ENCODE data around the gene RPS28. TPM values are rescaled to one million over a fixed set of nuclear protein-coding genes. Genes with fewer than 3 reads are reported as not detected.
"Not testable (repeated sequence)": the region's sequence is repeated elsewhere in the genome, so short reads cannot be mapped to it uniquely, and the experiment has no call there.

RPS28 gene
- total RNA-seq, 1 experiment from 2014 or later: 651 TPM

DNA sequence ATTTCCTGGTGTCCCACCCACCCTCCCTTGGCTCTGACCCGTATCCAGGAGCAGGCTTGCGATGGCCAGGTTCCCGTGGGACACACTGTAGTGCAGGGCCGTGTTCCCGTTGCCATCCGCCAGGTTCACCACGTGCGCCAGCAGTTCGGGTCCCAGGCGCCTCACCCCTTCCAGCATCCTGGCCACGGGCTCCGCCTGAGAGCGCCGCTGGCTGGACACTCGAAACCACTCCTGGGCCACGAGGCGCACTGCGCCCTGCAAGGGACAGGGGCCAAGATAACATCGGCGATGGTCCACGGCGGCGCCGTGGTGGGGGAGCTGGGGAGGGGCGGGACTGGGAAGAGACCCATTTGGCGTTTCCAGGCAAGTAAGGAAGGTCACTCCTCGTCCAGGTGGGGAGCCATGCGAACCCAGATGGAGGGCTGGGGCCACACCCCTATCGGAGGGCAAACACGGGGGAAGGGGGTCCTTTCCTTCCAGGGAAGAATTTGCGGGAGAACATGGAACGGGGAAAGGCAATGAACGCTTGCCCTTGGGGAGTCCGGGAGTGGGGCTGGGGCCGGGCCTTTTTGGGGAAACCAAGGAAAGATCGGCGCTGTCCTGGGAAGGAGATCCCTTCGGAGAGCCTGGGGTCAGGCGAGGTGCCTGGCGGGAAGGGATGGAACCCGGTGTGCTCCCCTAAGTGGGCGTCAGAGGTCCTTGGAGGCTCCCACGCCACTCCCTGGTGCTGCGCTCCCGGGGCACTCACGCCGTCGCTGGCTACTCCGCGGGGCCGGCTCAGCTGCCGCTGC is 11.9 kb downstream of the RPS28 start:
- no peak for DNase-seq
- Histone ChIP-seq H3K36me3 (no peaks in the 10 kb centered on the region), H3K27ac (no peak overlapping the region), H3K4me1 (0 out of 2 replicates have a peak, but pooled peaks cover 4% of the 10 kb centered on the region), H3K9me3 (replicated peaks) (no peaks in the 10 kb centered on the region), H3K4me3 (no peak overlapping the region), H3K27me3 (no peaks in the 10 kb centered on the region)

GRCh38 chr19:8333767-8334457 is 12.6 kb downstream of the RPS28 start:
- H3K4me3 ChIP-seq: no peak overlapping the region
- 0 out of 2 replicates have a peak, but pooled peaks cover 4% of the 10 kb centered on the region for H3K4me1 ChIP-seq
- H3K27ac ChIP-seq: no peak overlapping the region
- H3K9me3 ChIP-seq (replicated peaks): no peaks in the 10 kb centered on the region
- H3K27me3 ChIP-seq: no peaks in the 10 kb centered on the region
- no peak for DNase-seq
- H3K36me3 ChIP-seq: no peaks in the 10 kb centered on the region

DNA sequence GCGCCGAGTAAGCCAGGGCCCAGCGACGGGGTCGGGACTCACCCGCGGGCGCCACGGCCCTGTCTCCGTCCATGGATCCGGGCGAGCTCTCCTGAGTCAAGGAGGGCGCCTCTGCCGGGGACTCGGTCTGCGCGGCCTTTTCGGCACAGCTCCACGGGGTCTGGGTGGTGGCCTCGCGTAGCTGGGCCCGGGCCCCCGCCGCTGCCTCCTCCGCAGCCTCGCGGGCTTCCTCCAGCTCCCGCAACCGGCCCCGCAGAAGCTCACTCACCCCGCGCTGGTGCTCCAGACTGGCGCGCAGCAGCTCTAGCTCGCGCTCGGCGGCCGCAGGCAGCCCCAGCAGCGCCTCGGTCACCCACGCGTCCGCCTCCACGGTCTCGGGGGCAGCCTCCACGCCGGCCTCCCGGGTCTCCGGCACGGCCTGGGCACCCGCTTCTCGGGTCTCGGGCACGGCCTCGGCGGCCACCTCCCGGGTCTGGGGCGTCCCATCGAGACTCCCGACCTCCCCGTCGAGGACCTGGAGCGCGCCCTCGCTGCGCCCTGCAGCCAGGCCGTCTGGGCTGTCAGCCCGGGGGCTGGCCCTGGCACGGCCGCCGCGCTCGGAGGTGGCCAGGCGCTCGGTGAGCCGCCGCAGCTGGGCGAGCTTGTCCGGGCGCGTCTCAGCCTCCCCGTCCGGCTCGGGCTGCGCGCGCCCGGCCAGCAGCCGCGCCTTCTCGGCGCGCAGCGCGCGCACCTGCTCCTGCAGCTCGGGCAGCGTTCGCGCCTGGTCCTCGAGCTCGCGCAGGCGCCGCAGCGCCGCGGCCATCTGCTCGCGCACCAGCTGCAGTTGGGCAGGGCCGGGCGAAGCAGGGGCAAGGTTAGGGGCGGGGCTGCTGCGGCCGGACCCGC is 13.4 kb downstream of the RPS28 start:
- H3K9me3 ChIP-seq (replicated peaks): no peaks in the 10 kb centered on the region
- no peaks in the 10 kb centered on the region for H3K36me3 ChIP-seq
- H3K4me1 ChIP-seq: 0 out of 2 replicates have a peak, but pooled peaks cover 4% of the 10 kb centered on the region
- H3K4me3 ChIP-seq: peak overlapping the region; percentile 22; the same call in 1 of the 2 replicates
- no peak overlapping the region for H3K27ac ChIP-seq
- DNase-seq: peak; percentile 77 to 78
- no peaks in the 10 kb centered on the region for H3K27me3 ChIP-seq

DNA sequence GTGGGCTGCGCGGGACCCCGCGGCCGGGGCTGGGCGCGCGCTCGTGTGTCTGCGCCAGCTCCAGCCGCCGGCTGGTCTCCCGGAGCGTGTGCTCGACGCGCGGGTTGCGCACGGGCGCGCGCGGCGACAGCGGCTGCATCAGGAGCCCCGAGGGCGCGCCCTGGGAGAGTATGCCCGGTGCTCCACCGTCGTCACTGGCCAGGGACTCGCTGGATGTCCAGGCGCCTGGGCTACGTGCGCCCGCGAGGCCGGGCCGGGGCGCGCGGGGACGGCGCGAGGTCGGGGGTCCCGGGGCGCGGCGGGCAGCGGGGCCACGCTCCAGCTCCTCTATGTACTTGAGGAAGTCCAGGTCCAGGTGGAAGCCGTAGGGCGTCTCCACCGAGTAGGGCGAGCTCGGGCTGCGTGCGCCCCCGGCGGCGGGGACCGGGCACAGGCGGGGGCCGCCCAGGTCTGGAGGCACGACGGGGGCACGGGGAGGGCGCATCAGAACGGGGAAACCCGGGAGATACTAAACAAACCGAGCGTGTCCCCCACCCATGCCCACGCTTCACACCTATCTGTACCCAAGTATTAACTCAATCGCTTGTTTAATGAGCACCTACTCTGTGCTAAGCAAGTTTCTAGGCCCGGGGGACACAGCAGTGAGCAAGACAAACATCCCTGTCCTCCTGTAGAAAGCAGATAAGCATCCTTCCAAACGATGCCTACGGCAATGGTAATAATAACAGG is 14.2 kb downstream of the RPS28 start:
- no peak for DNase-seq
- H3K36me3 ChIP-seq: no peaks in the 10 kb centered on the region
- H3K27me3 ChIP-seq: no peaks in the 10 kb centered on the region
- no peaks in the 10 kb centered on the region for H3K9me3 ChIP-seq (replicated peaks)
- peaks cover 7% of the 10 kb centered on the region; the same call in 1 of the 2 replicates for H3K4me1 ChIP-seq
- H3K4me3 ChIP-seq: no peak overlapping the region; the same call in 1 of the 2 replicates
- no peak overlapping the region for H3K27ac ChIP-seq

DNA sequence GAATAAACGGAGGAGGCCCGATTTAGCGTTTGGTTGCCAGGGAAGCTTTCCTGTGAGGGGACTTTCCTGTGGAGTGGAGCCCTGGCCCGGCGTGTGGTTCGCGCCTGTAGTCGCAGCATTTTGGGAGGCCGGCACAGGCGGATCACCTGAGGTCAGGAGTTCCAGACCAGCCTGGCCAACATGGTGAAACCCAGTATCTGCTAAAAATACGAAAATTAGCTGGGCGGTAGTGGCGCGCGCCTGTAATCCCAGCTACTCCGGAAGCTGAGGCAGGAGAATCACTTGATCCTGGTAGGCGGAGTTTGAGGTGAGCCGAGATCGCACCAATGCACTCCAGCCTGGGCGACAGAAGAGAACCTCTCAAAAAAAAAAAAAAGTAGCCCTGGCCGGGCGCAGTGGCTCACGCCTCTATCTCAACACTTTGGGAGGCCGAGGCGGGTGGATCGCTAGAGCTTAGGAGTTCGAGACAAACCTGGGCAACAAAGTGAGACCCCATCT is 14.8 kb downstream of the RPS28 start:
- Histone ChIP-seq H3K36me3 (no peaks in the 10 kb centered on the region), H3K4me3 (no peak overlapping the region), H3K27me3 (no peaks in the 10 kb centered on the region), H3K9me3 (replicated peaks) (no peaks in the 10 kb centered on the region), H3K27ac (no peak overlapping the region), H3K4me1 (peaks cover 12% of the 10 kb centered on the region; the same call in 1 of the 2 replicates)
- DNase-seq: no peak

GRCh38 chr19:8336660-8337059 is 15.4 kb downstream of the RPS28 start:
- H3K4me3 ChIP-seq: no peak overlapping the region

GRCh38 chr19:8337728-8338127 is 16.4 kb downstream of the RPS28 start:
- Histone ChIP-seq H3K4me3 (no peak overlapping the region), H3K4me1 (peaks cover 13% of the 10 kb centered on the region; the same call in 1 of the 2 replicates), H3K9me3 (replicated peaks) (no peaks in the 10 kb centered on the region), H3K27me3 (no peaks in the 10 kb centered on the region), H3K36me3 (no peaks in the 10 kb centered on the region), H3K27ac (no peak overlapping the region)
- DNase-seq: no peak

More at GRCh38 chr19:8336660-8337059, 15.4 kb downstream of the RPS28 start:
- H3K27me3 ChIP-seq: no peaks in the 10 kb centered on the region
- no peaks in the 10 kb centered on the region for H3K36me3 ChIP-seq
- no peaks in the 10 kb centered on the region for H3K9me3 ChIP-seq (replicated peaks)
- no peak for DNase-seq
- H3K27ac ChIP-seq: no peak overlapping the region
- peaks cover 13% of the 10 kb centered on the region; the same call in 1 of the 2 replicates for H3K4me1 ChIP-seq

DNA sequence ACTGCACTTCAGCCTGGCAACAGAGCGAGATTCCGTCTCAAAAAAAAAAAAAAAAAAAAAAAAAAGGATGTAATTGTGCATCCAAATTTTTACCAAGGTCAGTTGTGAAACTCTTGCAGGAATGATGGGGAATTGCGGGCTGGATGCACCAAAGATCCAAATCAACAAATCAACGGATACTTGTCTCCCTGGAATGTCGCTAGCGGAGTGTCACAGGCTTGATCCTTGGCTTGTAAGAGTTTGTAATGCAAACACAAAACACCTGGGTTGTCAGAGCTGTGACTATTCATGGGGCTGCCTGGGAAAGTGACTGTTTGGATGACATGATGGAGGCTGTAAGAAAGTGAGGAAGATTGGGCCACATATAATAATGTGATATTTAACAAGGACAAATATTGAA is 17.5 kb downstream of the RPS28 start:
- no peaks in the 10 kb centered on the region for H3K9me3 ChIP-seq (replicated peaks)
- no peaks in the 10 kb centered on the region for H3K27me3 ChIP-seq
- no peak overlapping the region for H3K27ac ChIP-seq
- DNase-seq: no peak
- H3K4me3 ChIP-seq: no peak overlapping the region
- H3K36me3 ChIP-seq: no peaks in the 10 kb centered on the region
- peaks cover 13% of the 10 kb centered on the region; the same call in 1 of the 2 replicates for H3K4me1 ChIP-seq

DNA sequence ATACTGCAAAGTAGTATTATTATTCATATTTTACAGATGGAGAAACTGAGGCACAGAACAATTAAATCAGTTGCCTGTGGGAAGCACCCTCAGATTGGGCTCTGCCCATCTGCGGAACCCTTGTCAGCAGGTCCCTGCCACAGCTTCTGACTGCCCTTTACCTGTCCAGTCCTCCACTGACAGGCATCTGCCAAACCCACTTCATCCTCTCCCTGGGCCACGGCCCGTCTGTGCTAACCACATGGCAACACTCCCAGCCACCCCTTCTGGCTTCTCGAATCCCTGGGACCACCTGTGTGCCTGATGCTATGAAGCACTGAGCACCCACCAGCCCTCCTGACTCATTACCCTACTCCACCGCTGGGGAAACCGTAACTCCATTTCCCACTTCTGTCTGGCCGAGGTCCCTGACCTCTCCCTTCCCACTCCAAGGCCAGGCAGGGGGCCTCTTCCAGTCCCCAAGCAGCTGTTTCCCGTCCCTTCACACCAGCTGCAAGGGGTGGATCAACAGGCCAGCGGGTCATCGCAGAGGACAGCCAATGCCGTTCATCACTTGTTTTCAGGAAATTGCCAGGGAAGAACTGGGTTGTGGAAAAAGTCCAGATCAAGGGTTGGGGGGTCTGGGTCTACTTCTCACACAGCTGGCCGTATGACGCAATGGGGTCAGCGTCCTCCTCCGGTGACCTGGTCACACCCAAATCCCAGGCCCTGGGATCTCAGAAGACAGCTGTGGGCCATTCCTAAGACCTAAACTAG is 19.2 kb downstream of the RPS28 start:
- Histone ChIP-seq H3K4me3 (no peak overlapping the region), H3K27me3 (no peaks in the 10 kb centered on the region), H3K36me3 (no peaks in the 10 kb centered on the region), H3K4me1 (peaks cover 13% of the 10 kb centered on the region; the same call in 1 of the 2 replicates), H3K9me3 (replicated peaks) (no peaks in the 10 kb centered on the region), H3K27ac (no peak overlapping the region)
- DNase-seq: peak; percentile 65 to 69

DNA sequence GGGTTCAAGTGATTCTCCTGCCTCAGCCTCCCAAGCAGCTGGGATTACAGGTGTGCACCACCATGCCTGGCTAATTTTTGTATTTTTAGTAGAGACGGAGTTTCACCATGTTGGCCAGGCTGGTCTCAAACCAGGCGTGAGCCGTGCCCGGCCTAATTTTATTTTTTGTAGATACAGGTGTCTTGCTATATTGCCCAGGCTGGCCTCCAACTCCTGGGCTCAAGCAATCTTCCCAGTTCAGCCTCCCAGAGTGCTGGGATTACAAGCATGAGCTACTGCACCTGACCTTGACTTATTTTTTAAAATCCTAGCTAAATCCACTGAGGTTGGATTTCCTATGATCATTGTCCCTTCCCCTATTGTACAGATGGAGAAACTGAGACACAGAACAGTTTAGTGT is 20.2 kb downstream of the RPS28 start:
- not testable (repeated sequence) for H3K9me3 ChIP-seq (replicated peaks); H3K4me3 ChIP-seq; H3K27me3 ChIP-seq; DNase-seq; H3K36me3 ChIP-seq; H3K27ac ChIP-seq
- peaks cover 13% of the 10 kb centered on the region; the same call in 1 of the 2 replicates for H3K4me1 ChIP-seq

- Histone ChIP-seq H3K4me3 (no peak overlapping the region), H3K27ac (no peak overlapping the region), H3K27me3 (no peaks in the 10 kb centered on the region)
Observed at GRCh38 chr19:8342316-8342683, 21.0 kb downstream of the RPS28 start.

GRCh38 chr19:8342684-8343482 is 21.6 kb downstream of the RPS28 start, which contains the start of gene KANK3:
KANK3 (minus strand) TSS chr19:8343262; CDS start chr19:8337828, 5,434 bp downstream.
- Histone ChIP-seq H3K9me3 (replicated peaks) (no peaks in the 10 kb centered on the region), H3K4me3 (no peak within 1 kb of the TSS), H3K36me3 (no peaks in the 10 kb centered on the region), H3K27me3 (no peaks in the 10 kb centered on the region), H3K4me1 (peaks cover 10% of the 10 kb centered on the region; the same call in 1 of the 2 replicates), H3K27ac (no peak within 1 kb of the TSS)
- peak; percentile 87 to 91 for DNase-seq

More at GRCh38 chr19:8342316-8342683, 21.0 kb downstream of the RPS28 start:
- H3K4me1 ChIP-seq: peaks cover 12% of the 10 kb centered on the region; the same call in 1 of the 2 replicates
- no peaks in the 10 kb centered on the region for H3K9me3 ChIP-seq (replicated peaks)
- no peaks in the 10 kb centered on the region for H3K36me3 ChIP-seq
- no peak for DNase-seq

Measured in SJCRH30 (cell line).